K562 (cell line): ENCODE results near the gene ADARB2. TPM values are rescaled to one million over a fixed set of nuclear protein-coding genes. Genes with fewer than 3 reads are reported as not detected.

Experiments used
- ATAC-seq: fragments of 200-7000 bp; cut with Tn5 transposase; 3 replicates; pipeline ENCODE4 v1.9.1; 2020; ENCODE audit warnings: moderate library complexity
- BruUV-seq: library from RNA; stranded (reverse); fragments of 400-500 nt; replicated peaks from 2 replicates; lab custom pipeline; 2021; lab: Mats Ljungman, UMichigan
- CTCF ChIA-PET: fragments of 300-600 bp; formaldehyde crosslinking; extraction: SDS; loops from one replicate; lab custom pipeline; 2021; ENCODE audit warnings: low intra/inter-chr PET ratio; lab: Yijun Ruan, JAX
- POLR2A ChIA-PET: fragments of 300-600, 350-650 bp; sonication (Branson Sonifier 250); formaldehyde crosslinking; extraction: SDS; loops from one replicate; lab custom pipeline; 2021; ENCODE audit warnings: antibody characterized with exemption, inconsistent platforms; lab: Yijun Ruan, JAX
- DNase-seq, 4 experiments: peaks; one replicate each; pipeline versions ENCODE4 v3.0.0 to v3.0.0-alpha.2; 2011 to 2018; ENCODE audit warnings: low spot score in 3 of 4, mixed read lengths in 3 of 4; ENCODE audit errors: extremely low read depth in 1 of 4
- FAIRE-seq: peaks from 2 replicates; lab custom pipeline; 2011; peaks lifted over from hg19 to GRCh38; lab: Jason Lieb, UNC
- H2AFZ ChIP-seq: 2 replicates; pipeline ENCODE4 v1.6.0; 2011; ENCODE audit warnings: low read depth, low read length, control low read depth, inconsistent platforms
- H3K27ac ChIP-seq: fragments of 200-600 bp; 3 replicates; pipeline ENCODE4 v1.8.0; 2011; ENCODE audit warnings: low read depth, mild to moderate bottlenecking, control low read depth, inconsistent platforms, low read length, moderate library complexity, mixed read lengths; ENCODE audit errors: extremely low read depth
- H3K27me3 ChIP-seq, 2 experiments: fragments of 300-600 bp in 1 of 2; 2 replicates in 1 of 2; 3 replicates in 1 of 2; pipeline versions ENCODE4 v1.6.0 to v1.8.0; 2011; ENCODE audit warnings: inconsistent platforms in 2 of 2, low read length in 2 of 2, mild to moderate bottlenecking in 1 of 2, mixed read lengths in 1 of 2, moderate library complexity in 1 of 2; ENCODE audit not compliant: control insufficient read depth in 2 of 2, insufficient read depth in 2 of 2
- H3K36me3 ChIP-seq: fragments of 300-600 bp; 3 replicates; pipeline ENCODE4 v1.8.0; 2011; ENCODE audit warnings: mild to moderate bottlenecking, low read length, inconsistent platforms; ENCODE audit not compliant: control insufficient read depth, insufficient read depth
- H3K4me1 ChIP-seq, 2 experiments: fragments of 200-600 bp in 1 of 2; replicated peaks in 1 of 2; 2 replicates in 1 of 2; 3 replicates in 1 of 2; pipeline versions ENCODE4 v1.5.1 to v1.8.0; 2011; ENCODE audit warnings: inconsistent platforms in 2 of 2, low read length in 2 of 2, mild to moderate bottlenecking in 1 of 2, mixed read lengths in 1 of 2, moderate library complexity in 1 of 2; ENCODE audit not compliant: control insufficient read depth in 2 of 2, insufficient read depth in 2 of 2
- H3K4me2 ChIP-seq: 2 replicates; pipeline ENCODE4 v1.6.1; 2011; ENCODE audit warnings: low read length, control low read depth, inconsistent platforms, mixed read lengths; ENCODE audit not compliant: insufficient read depth
- H3K4me3 ChIP-seq: fragments of 200-600 bp; sonication (generic), shearing (Covaris generic); 2 replicates; pipeline ENCODE4 v1.5.1; 2016; ENCODE audit warnings: control low read depth, inconsistent platforms
- H3K79me2 ChIP-seq: fragments of 200-600 bp; 3 replicates; pipeline ENCODE4 v1.8.0; 2011; ENCODE audit warnings: low read length, inconsistent platforms; ENCODE audit not compliant: control insufficient read depth, insufficient read depth
- H3K9ac ChIP-seq, 2 experiments: 2 replicates each; pipeline versions ENCODE4 v1.6.0 to v1.6.1; 2011; ENCODE audit warnings: low read depth in 2 of 2, low read length in 2 of 2, control low read depth in 1 of 2, inconsistent platforms in 1 of 2, mild to moderate bottlenecking in 1 of 2, mixed read lengths in 1 of 2; ENCODE audit not compliant: insufficient read depth in 1 of 2
- H3K9me1 ChIP-seq: one replicate; pipeline ENCODE4 v1.6.0; 2011; ENCODE audit warnings: inconsistent platforms, mild to moderate bottlenecking, low read length, moderate library complexity; ENCODE audit not compliant: control insufficient read depth, insufficient read depth
- H3K9me3 ChIP-seq: replicated peaks from 2 replicates; pipeline ENCODE4 v1.5.1; 2011; ENCODE audit warnings: low read depth, low read length, inconsistent platforms; ENCODE audit not compliant: control insufficient read depth, insufficient read depth
- H4K20me1 ChIP-seq: replicated peaks from 2 replicates; pipeline ENCODE4 v1.6.1; 2011; ENCODE audit warnings: low read length, inconsistent platforms, mixed read lengths; ENCODE audit not compliant: control insufficient read depth, insufficient read depth
- BRD4 ChIP-seq: fragments of 200-600 bp; sonication (generic); IDR thresholded peaks from 2 replicates; pipeline ENCODE4 v1.6.1; 2017; ENCODE audit warnings: inconsistent platforms
- HDAC1 ChIP-seq, 2 experiments: fragments of 450-650 bp; IDR thresholded peaks; 2 replicates each; pipeline ENCODE4 v1.6.1; 2016 to 2017; ENCODE audit warnings: inconsistent platforms in 1 of 2, mild to moderate bottlenecking in 1 of 2, moderate library complexity in 1 of 2
- HSF4 ChIP-seq: fragments of 250-450 bp; sonication (Bioruptor Pico); IDR thresholded peaks from 2 replicates; pipeline ENCODE4 v2.1.2; 2022; ENCODE audit warnings: mild to moderate bottlenecking, moderate library complexity, borderline replicate concordance
- KLF1 ChIP-seq: fragments of 450-650 bp; IDR thresholded peaks from 2 replicates; pipeline ENCODE4 v1.6.1; 2016; ENCODE audit warnings: missing genetic modification characterization, missing compliant biosample characterization
- MCM7 ChIP-seq, 2 experiments: fragments of 450-650 bp; IDR thresholded peaks; 2 replicates each; pipeline ENCODE4 v1.6.1; 2016 to 2018
- NBN ChIP-seq: fragments of 450-650 bp; IDR thresholded peaks from 2 replicates; pipeline ENCODE4 v1.6.1; 2016; ENCODE audit warnings: low read depth, mild to moderate bottlenecking
- NCOA6 ChIP-seq: fragments of 450-650 bp; IDR thresholded peaks from 2 replicates; pipeline ENCODE4 v1.6.1; 2017; ENCODE audit warnings: mild to moderate bottlenecking
- SIX5 ChIP-seq, 2 experiments: IDR thresholded peaks; 2 replicates each; pipeline ENCODE4 v1.6.1; 2011; ENCODE audit warnings: low read length in 2 of 2, borderline replicate concordance in 1 of 2, low read depth in 1 of 2, mild to moderate bottlenecking in 1 of 2, moderate library complexity in 1 of 2; ENCODE audit not compliant: insufficient read depth in 1 of 2
- SPI1 ChIP-seq: IDR thresholded peaks from 2 replicates; pipeline ENCODE4 v1.6.1; 2011; ENCODE audit warnings: low read depth, low read length, control low read depth, borderline replicate concordance
- SUPT5H ChIP-seq: fragments of 450-650 bp; IDR thresholded peaks from 2 replicates; pipeline ENCODE4 v1.6.1; 2016
- ZNF263 ChIP-seq: sonication (generic); formaldehyde crosslinking; IDR thresholded peaks from 2 replicates; pipeline ENCODE4 v1.8.0; 2022; ENCODE audit warnings: mild to moderate bottlenecking, missing genetic modification reagents, borderline replicate concordance
- ZNF408 ChIP-seq: fragments of 250-450 bp; sonication (Bioruptor Pico); IDR thresholded peaks from 2 replicates; pipeline ENCODE4 v1.4.0; 2020; ENCODE audit warnings: low read depth, mild to moderate bottlenecking, moderate library complexity
- ZNF586 ChIP-seq: fragments of 450-650 bp; formaldehyde crosslinking; conservative IDR thresholded peaks from 2 replicates; pipeline ENCODE4 v1.4.0; 2020; ENCODE audit warnings: mild to moderate bottlenecking, moderate library complexity
- ZNF75A ChIP-seq: fragments of 450-650 bp; formaldehyde crosslinking; IDR thresholded peaks from 2 replicates; pipeline ENCODE4 v1.4.0; 2020; ENCODE audit warnings: mild to moderate bottlenecking
- ZNF766 ChIP-seq: fragments of 200-800 bp; sonication (Bioruptor generic); conservative IDR thresholded peaks from 2 replicates; pipeline ENCODE4 v1.6.1; 2016; ENCODE audit warnings: missing genetic modification characterization, missing compliant biosample characterization
- WGBS: fragments of 100-300 bp; shearing (Covaris generic); methylation state at CpG from one replicate; pipeline ENCODE4 v1.1.6; 2016; ENCODE audit warnings: low coverage, mixed read lengths; ENCODE audit not compliant: insufficient coverage; ENCODE audit errors: missing lambda C conversion rate; 5-methylcytosine and 5-hydroxymethylcytosine counted together
- in situ Hi-C: fragments of 300-500 bp; cut with MboI; formaldehyde crosslinking; loops from 4 replicates; pipeline ENCODE4 v1.15.0; 2018; ENCODE audit warnings: inconsistent platforms, mixed read lengths
- intact Hi-C: fragments of 100-400 bp; cut with micrococcal nuclease; formaldehyde crosslinking; loops from 2 replicates; pipeline ENCODE4 v1.14.2; 2022
- polyA plus RNA-seq, 8 experiments: library from polyadenylated mRNA; depleted of rRNA in 4 of 8; stranded (reverse) in 5 of 8; unstranded in 3 of 8; fragments of >200 nt; fragmentation: Nextera tagmentation in 2 of 8; fragmentation: Illumina TruSeq in 1 of 8; extraction: Ambion mirVana in 2 of 8; extraction: Trizol in 1 of 8; gene quantifications; 2 replicates each; pipeline versions ENCODE4 v1.2.1 to v1.2.3, GENCODE V29; 2011 to 2014; ENCODE audit warnings: inconsistent platforms in 1 of 8, missing spikeins in 1 of 8
- total RNA-seq, 7 experiments: library from RNA; depleted of rRNA in 6 of 7; stranded (reverse); fragments of >200 nt in 6 of 7; fragmentation: Illumina TruSeq in 2 of 7; extraction: Trizol in 2 of 7; gene quantifications; 2 replicates each; pipeline versions ENCODE4 v1.2.1 to v1.2.3, GENCODE V29; 2011 to 2021; ENCODE audit warnings: low replicate concordance in 1 of 7
- TF ChIP-seq, protein P1 (sequence below): fragments of 450-650 bp; IDR thresholded peaks from one replicate; pipeline ENCODE4 v1.6.1; 2018; ENCODE audit warnings: mild to moderate bottlenecking, moderate library complexity; ENCODE audit not compliant: partially characterized antibody
- TF ChIP-seq, protein P2 (sequence below): fragments of 450-650 bp; IDR thresholded peaks from 2 replicates; pipeline ENCODE4 v1.6.1; 2016
- TF ChIP-seq, protein P3 (sequence below): IDR thresholded peaks from 2 replicates; pipeline ENCODE4 v1.6.1; 2011; ENCODE audit not compliant: insufficient read length; ENCODE audit errors: extremely low read depth
- TF ChIP-seq, protein P4 (sequence below), 2 experiments: fragments of 450-650 bp; IDR thresholded peaks; 2 replicates each; pipeline ENCODE4 v1.6.1; 2016

Gene ADARB2
- total and polyA plus RNA-seq, 9 of the 15 experiments (the other 6 are each of a cell fraction or from before 2014, with no cell fraction given) = not detected

DNA sequence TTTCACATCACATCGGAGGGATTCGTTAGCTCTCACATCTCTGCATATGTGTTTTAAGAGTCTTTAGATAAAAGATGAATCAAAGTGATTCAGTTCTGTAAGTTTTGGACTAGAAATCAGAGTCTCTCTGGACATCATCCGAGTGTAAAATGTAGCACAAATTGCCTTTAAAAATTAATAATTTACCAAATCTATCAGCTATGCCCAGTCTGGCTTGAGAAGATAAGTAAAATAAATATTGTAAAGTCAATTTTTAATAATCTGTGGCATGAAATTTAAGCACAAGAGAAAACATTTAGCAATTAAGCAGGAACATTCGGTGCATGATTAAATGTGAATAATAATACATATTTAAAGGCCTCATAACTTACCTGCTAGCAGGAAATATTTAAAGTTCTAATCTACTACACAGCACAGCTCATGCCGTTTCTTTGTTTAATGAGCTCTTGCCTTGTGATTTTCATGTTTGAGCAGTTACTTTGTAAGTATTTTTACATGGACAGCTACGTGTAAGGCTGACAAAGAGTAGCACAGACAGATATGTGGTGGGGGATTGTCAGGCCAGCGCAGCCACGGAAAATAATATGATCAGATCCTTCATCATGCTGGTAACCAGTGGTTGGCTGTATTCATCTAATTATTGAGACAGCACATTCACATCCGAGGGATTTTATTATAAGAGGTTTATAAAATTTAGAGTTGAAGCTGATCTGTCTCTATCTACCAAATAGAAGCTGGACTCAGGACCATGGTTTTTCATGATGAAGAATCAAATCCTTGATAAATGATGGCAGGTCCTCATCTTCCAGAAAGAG, 317.3 kb downstream of the ADARB2 start:
- Histone ChIP-seq H3K27ac (no peak overlapping the region), H3K79me2 (no peaks in the 10 kb centered on the region), H4K20me1 (peaks cover 4% of the 10 kb centered on the region), H3K9me1 (no peaks in the 10 kb centered on the region), H3K9me3 (no peaks in the 10 kb centered on the region), H3K9ac (no peak overlapping the region), H3K27me3 (peaks cover 10 to 23% of the 10 kb centered on the region in 2 experiments), H3K4me2 (no peak overlapping the region), H3K4me3 (no peak overlapping the region), H3K4me1 (no peaks in the 10 kb centered on the region), H3K36me3 (no peaks in the 10 kb centered on the region), H2AFZ (no peak overlapping the region)
- in situ Hi-C loops = no loop called here
- 4% methylated on average over 9 of the region's 9 CpGs for WGBS
- intact Hi-C loops = no loop called here
- POLR2A ChIA-PET = interaction anchor here (0.8 to 1.4 kb wide), 4 partner anchors 12 to 83 kb away, joined by 3 to 7 read pairs (median 4); no protein-coding TSS in a partner anchor
- BruUV-seq = no TSS peak
- CTCF ChIA-PET = no interaction called here
- FAIRE-seq (no peak), DNase-seq (no peak), ATAC-seq (no peak)
- TF ChIP-seq HDAC1 (IDR thresholded peaks at IDR 0.05) = no peak
- no peak for TF ChIP-seq ZNF408
- TF ChIP-seq SIX5 (IDR thresholded peaks at IDR 0.05; ENCODE audit: borderline replicate concordance in 1 of 2, insufficient read depth in 1 of 2, low read depth in 1 of 2, low read length in 2 of 2) = no peak
- TF ChIP-seq, protein P1, sequence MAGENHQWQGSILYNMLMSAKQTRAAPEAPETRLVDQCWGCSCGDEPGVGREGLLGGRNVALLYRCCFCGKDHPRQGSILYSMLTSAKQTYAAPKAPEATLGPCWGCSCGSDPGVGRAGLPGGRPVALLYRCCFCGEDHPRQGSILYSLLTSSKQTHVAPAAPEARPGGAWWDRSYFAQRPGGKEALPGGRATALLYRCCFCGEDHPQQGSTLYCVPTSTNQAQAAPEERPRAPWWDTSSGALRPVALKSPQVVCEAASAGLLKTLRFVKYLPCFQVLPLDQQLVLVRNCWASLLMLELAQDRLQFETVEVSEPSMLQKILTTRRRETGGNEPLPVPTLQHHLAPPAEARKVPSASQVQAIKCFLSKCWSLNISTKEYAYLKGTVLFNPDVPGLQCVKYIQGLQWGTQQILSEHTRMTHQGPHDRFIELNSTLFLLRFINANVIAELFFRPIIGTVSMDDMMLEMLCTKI = no peak
- TF ChIP-seq ZNF263 (CRISPR knock-in tag) = no peak
- TF ChIP-seq NBN = no peak
- no peak for TF ChIP-seq ZNF586 (CRISPR knock-in tag)
- no peak for TF ChIP-seq SPI1
- TF ChIP-seq ZNF766 (CRISPR knock-in tag) = no peak
- TF ChIP-seq, protein P2, sequence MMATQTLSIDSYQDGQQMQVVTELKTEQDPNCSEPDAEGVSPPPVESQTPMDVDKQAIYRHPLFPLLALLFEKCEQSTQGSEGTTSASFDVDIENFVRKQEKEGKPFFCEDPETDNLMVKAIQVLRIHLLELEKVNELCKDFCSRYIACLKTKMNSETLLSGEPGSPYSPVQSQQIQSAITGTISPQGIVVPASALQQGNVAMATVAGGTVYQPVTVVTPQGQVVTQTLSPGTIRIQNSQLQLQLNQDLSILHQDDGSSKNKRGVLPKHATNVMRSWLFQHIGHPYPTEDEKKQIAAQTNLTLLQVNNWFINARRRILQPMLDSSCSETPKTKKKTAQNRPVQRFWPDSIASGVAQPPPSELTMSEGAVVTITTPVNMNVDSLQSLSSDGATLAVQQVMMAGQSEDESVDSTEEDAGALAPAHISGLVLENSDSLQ = no peak
- no peak for TF ChIP-seq ZNF75A (CRISPR knock-in tag)
- no peak for TF ChIP-seq MCM7 (IDR thresholded peaks at IDR 0.05)
- TF ChIP-seq NCOA6 = no peak
- TF ChIP-seq SUPT5H = no peak
- TF ChIP-seq, protein P3, sequence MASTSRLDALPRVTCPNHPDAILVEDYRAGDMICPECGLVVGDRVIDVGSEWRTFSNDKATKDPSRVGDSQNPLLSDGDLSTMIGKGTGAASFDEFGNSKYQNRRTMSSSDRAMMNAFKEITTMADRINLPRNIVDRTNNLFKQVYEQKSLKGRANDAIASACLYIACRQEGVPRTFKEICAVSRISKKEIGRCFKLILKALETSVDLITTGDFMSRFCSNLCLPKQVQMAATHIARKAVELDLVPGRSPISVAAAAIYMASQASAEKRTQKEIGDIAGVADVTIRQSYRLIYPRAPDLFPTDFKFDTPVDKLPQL = no peak
- TF ChIP-seq BRD4 = no peak
- TF ChIP-seq, protein P4, sequence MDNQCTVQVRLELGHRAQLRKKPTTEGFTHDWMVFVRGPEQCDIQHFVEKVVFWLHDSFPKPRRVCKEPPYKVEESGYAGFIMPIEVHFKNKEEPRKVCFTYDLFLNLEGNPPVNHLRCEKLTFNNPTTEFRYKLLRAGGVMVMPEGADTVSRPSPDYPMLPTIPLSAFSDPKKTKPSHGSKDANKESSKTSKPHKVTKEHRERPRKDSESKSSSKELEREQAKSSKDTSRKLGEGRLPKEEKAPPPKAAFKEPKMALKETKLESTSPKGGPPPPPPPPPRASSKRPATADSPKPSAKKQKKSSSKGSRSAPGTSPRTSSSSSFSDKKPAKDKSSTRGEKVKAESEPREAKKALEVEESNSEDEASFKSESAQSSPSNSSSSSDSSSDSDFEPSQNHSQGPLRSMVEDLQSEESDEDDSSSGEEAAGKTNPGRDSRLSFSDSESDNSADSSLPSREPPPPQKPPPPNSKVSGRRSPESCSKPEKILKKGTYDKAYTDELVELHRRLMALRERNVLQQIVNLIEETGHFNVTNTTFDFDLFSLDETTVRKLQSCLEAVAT (IDR thresholded peaks at IDR 0.05) = no peak
- no peak for TF ChIP-seq KLF1 (tag)
- no peak for TF ChIP-seq HSF4
